ENCODE measurements around the gene RBM20. TPM values are rescaled to one million over a fixed set of nuclear protein-coding genes. Genes with fewer than 3 reads are reported as not detected.

The RBM20 gene
- total and polyA plus RNA-seq, 2 of the 13 experiments (the other 11 are each of a cell fraction or from before 2014, with no cell fraction given): 0.02 to 0.22 TPM

DNA sequence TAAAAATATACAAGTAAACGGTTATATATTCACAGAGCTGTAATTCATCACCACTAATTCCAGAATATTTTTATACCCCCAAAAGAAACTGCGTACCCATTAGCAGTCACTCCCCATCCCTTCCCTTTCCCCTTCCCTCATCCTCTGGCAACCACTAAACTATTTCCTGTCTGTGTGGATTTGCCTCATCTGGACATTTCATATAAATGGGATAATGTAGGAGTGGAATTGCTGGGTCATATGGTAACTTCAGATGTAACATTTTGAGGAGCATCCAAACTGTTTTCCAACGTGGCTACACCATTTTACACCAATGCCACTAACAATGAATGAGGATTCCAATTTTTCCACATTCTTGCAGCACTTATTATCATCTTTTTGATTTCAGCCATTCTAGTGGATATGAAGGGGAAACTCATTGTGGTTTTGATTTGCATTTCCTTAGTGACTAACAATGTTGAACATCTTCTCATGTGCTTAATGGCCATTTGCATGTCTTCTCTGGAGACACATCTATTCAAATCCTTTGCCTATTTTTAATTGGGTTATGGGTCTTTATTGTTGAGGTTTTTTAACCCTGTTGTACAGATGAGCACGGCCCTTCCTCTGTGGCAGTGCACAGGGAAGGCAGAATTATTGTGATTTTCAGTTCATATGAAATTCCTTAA lies 79.2 kb downstream of the RBM20 start (continued):
- no peak for TF ChIP-seq FOXJ3 (CRISPR knock-in tag; IDR thresholded peaks at IDR 0.05; ENCODE audit: borderline replicate concordance)

DNA sequence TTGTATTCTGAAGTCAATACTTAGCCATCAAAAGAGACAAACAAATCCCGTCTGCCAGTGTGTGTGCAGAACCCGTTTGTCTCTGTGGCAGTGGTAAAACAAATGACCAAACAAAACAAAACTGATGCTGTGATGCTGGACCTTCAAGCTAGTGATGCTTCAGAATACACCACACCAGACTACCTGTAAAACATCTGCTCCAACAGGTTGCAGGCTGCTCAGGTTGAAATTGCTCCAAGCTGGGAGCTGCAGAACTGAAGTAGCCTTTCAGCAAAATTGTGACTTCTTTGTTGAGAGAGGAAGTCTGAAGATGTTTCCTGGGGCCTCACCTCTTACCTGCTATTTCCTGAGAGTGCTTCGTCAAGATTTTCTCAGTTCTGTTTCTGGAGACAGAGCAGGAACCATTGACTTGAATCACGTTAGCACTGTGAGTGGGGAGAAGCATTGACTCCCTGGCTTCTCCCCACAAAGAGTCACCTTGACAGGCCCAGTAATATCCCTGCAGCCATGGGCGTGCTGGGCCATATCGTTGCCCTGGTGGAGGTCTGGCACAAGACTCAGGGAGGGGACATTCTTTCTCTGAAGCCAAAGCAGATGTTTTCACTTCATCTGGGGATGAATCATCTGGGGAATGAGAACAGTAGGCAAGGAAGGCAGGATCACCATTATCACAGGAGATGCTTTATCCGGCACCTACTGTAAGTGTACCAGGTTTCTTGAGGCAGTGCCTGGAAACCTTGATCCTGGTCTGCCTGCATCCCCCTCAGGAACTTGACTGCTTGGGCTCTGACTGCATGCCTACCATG lies 80.2 kb downstream of the RBM20 start:
- Histone ChIP-seq H3K36me3 (replicated peaks in 1 of 2; ENCODE audit: control insufficient read depth in 1 of 2, insufficient read depth in 2 of 2, low read length in 2 of 2) (no peaks in the 10 kb centered on the region), H3K9me3 (ENCODE audit: low read length) (no peaks in the 10 kb centered on the region), H3K9ac (ENCODE audit: insufficient read depth, low read depth, low read length) (no peak overlapping the region), H3K27me3 (ENCODE audit: control insufficient read depth in 1 of 2, insufficient read depth in 2 of 2, low read length in 2 of 2) (peaks cover 0 to 10% of the 10 kb centered on the region in 2 experiments; a peak in 3 of 5 replicates), H2AFZ (ENCODE audit: low read length) (no peak overlapping the region), H3K79me2 (ENCODE audit: insufficient read depth, low read length) (no peaks in the 10 kb centered on the region), H3K27ac (ENCODE audit: extremely low read length, insufficient read depth, low read length) (no peak overlapping the region), H3K4me2 (ENCODE audit: low read depth, low read length) (no peak overlapping the region), H3K4me3 (replicated peaks in 1 of 3; ENCODE audit: insufficient read depth in 1 of 3, low read depth in 2 of 3, low read length in 3 of 3) (no peak overlapping the region), H4K20me1 (ENCODE audit: insufficient read depth, low read length) (no peaks in the 10 kb centered on the region), H3K4me1 (ENCODE audit: insufficient read depth, low read length) (peaks cover 25% of the 10 kb centered on the region)
- BruUV-seq (replicated peaks): no TSS peak
- ChIA-PET POLR2A (no interaction called here), CTCF (ENCODE audit: low intra/inter-chr PET ratio, low total read pairs) (no interaction called here)
- DNase-seq (ENCODE audit: low spot score) (no peak), FAIRE-seq (no peak), ATAC-seq (no peak)
- TF ChIP-seq NR3C1 (CRISPR knock-in tag; IDR thresholded peaks at IDR 0.05) (no peak), ZBTB25 (CRISPR knock-in tag; IDR thresholded peaks at IDR 0.05) (no peak), PRMT3 (CRISPR knock-in tag; IDR thresholded peaks at IDR 0.05; ENCODE audit: borderline replicate concordance, low read depth) (no peak), SOX5 (CRISPR knock-in tag; IDR thresholded peaks at IDR 0.05; ENCODE audit: borderline replicate concordance) (no peak), CENPT (CRISPR knock-in tag; IDR thresholded peaks at IDR 0.05; ENCODE audit: low read depth) (no peak), KMT2A (CRISPR knock-in tag; IDR thresholded peaks at IDR 0.05) (no peak), ZNF674 (CRISPR knock-in tag; IDR thresholded peaks at IDR 0.05; ENCODE audit: low read depth) (no peak)
- TF ChIP-seq, protein P1, sequence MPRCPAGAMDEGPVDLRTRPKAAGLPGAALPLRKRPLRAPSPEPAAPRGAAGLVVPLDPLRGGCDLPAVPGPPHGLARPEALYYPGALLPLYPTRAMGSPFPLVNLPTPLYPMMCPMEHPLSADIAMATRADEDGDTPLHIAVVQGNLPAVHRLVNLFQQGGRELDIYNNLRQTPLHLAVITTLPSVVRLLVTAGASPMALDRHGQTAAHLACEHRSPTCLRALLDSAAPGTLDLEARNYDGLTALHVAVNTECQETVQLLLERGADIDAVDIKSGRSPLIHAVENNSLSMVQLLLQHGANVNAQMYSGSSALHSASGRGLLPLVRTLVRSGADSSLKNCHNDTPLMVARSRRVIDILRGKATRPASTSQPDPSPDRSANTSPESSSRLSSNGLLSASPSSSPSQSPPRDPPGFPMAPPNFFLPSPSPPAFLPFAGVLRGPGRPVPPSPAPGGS (CRISPR knock-in tag; IDR thresholded peaks at IDR 0.05): no peak
- TF ChIP-seq, protein P2, sequence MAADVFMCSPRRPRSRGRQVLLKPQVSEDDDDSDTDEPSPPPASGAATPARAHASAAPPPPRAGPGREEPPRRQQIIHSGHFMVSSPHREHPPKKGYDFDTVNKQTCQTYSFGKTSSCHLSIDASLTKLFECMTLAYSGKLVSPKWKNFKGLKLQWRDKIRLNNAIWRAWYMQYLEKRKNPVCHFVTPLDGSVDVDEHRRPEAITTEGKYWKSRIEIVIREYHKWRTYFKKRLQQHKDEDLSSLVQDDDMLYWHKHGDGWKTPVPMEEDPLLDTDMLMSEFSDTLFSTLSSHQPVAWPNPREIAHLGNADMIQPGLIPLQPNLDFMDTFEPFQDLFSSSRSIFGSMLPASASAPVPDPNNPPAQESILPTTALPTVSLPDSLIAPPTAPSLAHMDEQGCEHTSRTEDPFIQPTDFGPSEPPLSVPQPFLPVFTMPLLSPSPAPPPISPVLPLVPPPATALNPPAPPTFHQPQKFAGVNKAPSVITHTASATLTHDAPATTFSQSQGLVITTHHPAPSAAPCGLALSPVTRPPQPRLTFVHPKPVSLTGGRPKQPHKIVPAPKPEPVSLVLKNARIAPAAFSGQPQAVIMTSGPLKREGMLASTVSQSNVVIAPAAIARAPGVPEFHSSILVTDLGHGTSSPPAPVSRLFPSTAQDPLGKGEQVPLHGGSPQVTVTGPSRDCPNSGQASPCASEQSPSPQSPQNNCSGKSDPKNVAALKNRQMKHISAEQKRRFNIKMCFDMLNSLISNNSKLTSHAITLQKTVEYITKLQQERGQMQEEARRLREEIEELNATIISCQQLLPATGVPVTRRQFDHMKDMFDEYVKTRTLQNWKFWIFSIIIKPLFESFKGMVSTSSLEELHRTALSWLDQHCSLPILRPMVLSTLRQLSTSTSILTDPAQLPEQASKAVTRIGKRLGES (CRISPR knock-in tag; IDR thresholded peaks at IDR 0.05; ENCODE audit: borderline replicate concordance): no peak
- 23% methylated on average over 7 of the region's 7 CpGs for WGBS (ENCODE audit: low lambda C conversion rate)
- intact Hi-C loops (cut with micrococcal nuclease; ENCODE audit: unreplicated experiment): no loop called here
- in situ Hi-C loops (cut with HindIII; ENCODE audit: extremely low pct_ligation_motif_present, low pct_unique_long_range_greater_than_20kb): no loop called here
